HepG2 (cell line): Measurements from ENCODE around the gene C20orf96. TPM values are rescaled to one million over a fixed set of nuclear protein-coding genes. Genes with fewer than 3 reads are reported as not detected.

Experiments
- ATF7 ChIP-seq, 2 experiments: fragments of 450-650 bp in 1 of 2; sonication (generic) in 1 of 2; formaldehyde crosslinking in 1 of 2; IDR thresholded peaks; 2 replicates each; pipeline versions ENCODE4 v1.4.0 to v1.6.1; 2016 to 2020; ENCODE audit warnings: antibody characterized with exemption in 1 of 2, mild to moderate bottlenecking in 1 of 2, missing genetic modification reagents in 1 of 2
- FOXO1 ChIP-seq: sonication (generic); formaldehyde crosslinking; IDR thresholded peaks from 2 replicates; pipeline ENCODE4 v1.4.0; 2020; ENCODE audit warnings: missing genetic modification reagents
- FOXP1 ChIP-seq, 2 experiments: fragments of 450-650 bp in 1 of 2; IDR thresholded peaks; 2 replicates each; pipeline ENCODE4 v1.6.1; 2017 to 2018; ENCODE audit warnings: antibody characterized with exemption in 1 of 2
- GABPA ChIP-seq, 2 experiments: IDR thresholded peaks; 2 replicates each; pipeline ENCODE4 v1.6.1; 2011 to 2016; ENCODE audit warnings: low read depth in 2 of 2, low read length in 1 of 2, missing biosample characterization in 1 of 2, missing genetic modification characterization in 1 of 2
- GTF3A ChIP-seq: sonication (generic); formaldehyde crosslinking; conservative IDR thresholded peaks from 2 replicates; pipeline ENCODE4 v1.4.0; 2020; ENCODE audit warnings: mild to moderate bottlenecking, missing genetic modification reagents
- HNRNPL ChIP-seq: fragments of 200-400 bp; formaldehyde crosslinking; IDR thresholded peaks from 2 replicates; pipeline ENCODE4 v1.6.1; 2017; ENCODE audit warnings: mild to moderate bottlenecking, low read depth, low read length
- ISX ChIP-seq: sonication (generic); formaldehyde crosslinking; conservative IDR thresholded peaks from 2 replicates; pipeline ENCODE4 v1.5.0; 2020; ENCODE audit warnings: missing genetic modification reagents
- SALL2 ChIP-seq: sonication (generic); formaldehyde crosslinking; IDR thresholded peaks from 2 replicates; pipeline ENCODE4 v1.8.1; 2023; ENCODE audit warnings: mild to moderate bottlenecking, missing genetic modification reagents, inconsistent platforms
- SETDB1 ChIP-seq: sonication (generic); formaldehyde crosslinking; IDR thresholded peaks from 2 replicates; pipeline ENCODE4 v1.5.1; 2020; ENCODE audit warnings: missing genetic modification reagents, mild to moderate bottlenecking, borderline replicate concordance
- XBP1 ChIP-seq: sonication (generic); formaldehyde crosslinking; IDR thresholded peaks from 2 replicates; pipeline ENCODE4 v1.5.0; 2020; ENCODE audit warnings: missing genetic modification reagents
- ZBTB1 ChIP-seq: sonication (generic); formaldehyde crosslinking; IDR thresholded peaks from 2 replicates; pipeline ENCODE4 v1.4.0; 2020; ENCODE audit warnings: missing genetic modification reagents, borderline replicate concordance
- ZNF143 ChIP-seq: sonication (generic); formaldehyde crosslinking; IDR thresholded peaks from 2 replicates; pipeline ENCODE4 v1.4.0; 2020; ENCODE audit warnings: missing genetic modification reagents
- ZNF570 ChIP-seq: sonication (generic); formaldehyde crosslinking; IDR thresholded peaks from 2 replicates; pipeline ENCODE4 v1.4.0; 2020; ENCODE audit warnings: mild to moderate bottlenecking, missing genetic modification reagents, borderline replicate concordance
- ZNF619 ChIP-seq: sonication (generic); formaldehyde crosslinking; IDR thresholded peaks from 2 replicates; pipeline ENCODE4 v1.4.0; 2020; ENCODE audit warnings: mild to moderate bottlenecking, missing genetic modification reagents
- ZNF678 ChIP-seq: sonication (generic); formaldehyde crosslinking; IDR thresholded peaks from 2 replicates; pipeline ENCODE4 v1.4.0; 2020; ENCODE audit warnings: mild to moderate bottlenecking, missing genetic modification reagents
- ZNF746 ChIP-seq: sonication (generic); formaldehyde crosslinking; IDR thresholded peaks from 2 replicates; pipeline ENCODE4 v1.8.0; 2022; ENCODE audit warnings: mild to moderate bottlenecking, missing genetic modification reagents
- polyA plus RNA-seq, 8 experiments: library from polyadenylated mRNA; depleted of rRNA in 3 of 8; stranded (reverse) in 7 of 8; unstranded in 1 of 8; fragments of >200 nt; fragmentation: Illumina TruSeq in 4 of 8; extraction: Trizol in 4 of 8; gene quantifications; 2 replicates each; pipeline versions ENCODE4 v1.2.1 to v1.2.3, GENCODE V29; 2011 to 2016; ENCODE audit warnings: low read depth in 4 of 8, missing spikeins in 1 of 8, mixed read lengths in 1 of 8; ENCODE audit not compliant: insufficient read depth in 1 of 8
- total RNA-seq, 5 experiments: library from RNA; depleted of rRNA; stranded (reverse); fragments of >200 nt; fragmentation: Illumina TruSeq; extraction: Trizol; gene quantifications; 2 replicates each; pipeline ENCODE4 v1.2.3, GENCODE V29; 2016; ENCODE audit warnings: low read depth in 1 of 5
- TF ChIP-seq, protein P1 (sequence below): sonication (generic); formaldehyde crosslinking; IDR thresholded peaks from 2 replicates; pipeline ENCODE4 v1.5.1; 2020; ENCODE audit warnings: missing genetic modification reagents, mild to moderate bottlenecking, borderline replicate concordance
- TF ChIP-seq, protein P2 (sequence below): sonication (generic); formaldehyde crosslinking; IDR thresholded peaks from 2 replicates; pipeline ENCODE4 v1.4.0; 2020; ENCODE audit warnings: mild to moderate bottlenecking, missing genetic modification reagents, borderline replicate concordance
- TF ChIP-seq, protein P3 (sequence below): IDR thresholded peaks from 2 replicates; pipeline ENCODE4 v1.6.1; 2016; ENCODE audit warnings: control low read depth

C20orf96 gene
- total and polyA plus RNA-seq, 2 of the 13 experiments (the other 11 are each of a cell fraction or from before 2014, with no cell fraction given), result 3.8 to 20.6 TPM

DNA sequence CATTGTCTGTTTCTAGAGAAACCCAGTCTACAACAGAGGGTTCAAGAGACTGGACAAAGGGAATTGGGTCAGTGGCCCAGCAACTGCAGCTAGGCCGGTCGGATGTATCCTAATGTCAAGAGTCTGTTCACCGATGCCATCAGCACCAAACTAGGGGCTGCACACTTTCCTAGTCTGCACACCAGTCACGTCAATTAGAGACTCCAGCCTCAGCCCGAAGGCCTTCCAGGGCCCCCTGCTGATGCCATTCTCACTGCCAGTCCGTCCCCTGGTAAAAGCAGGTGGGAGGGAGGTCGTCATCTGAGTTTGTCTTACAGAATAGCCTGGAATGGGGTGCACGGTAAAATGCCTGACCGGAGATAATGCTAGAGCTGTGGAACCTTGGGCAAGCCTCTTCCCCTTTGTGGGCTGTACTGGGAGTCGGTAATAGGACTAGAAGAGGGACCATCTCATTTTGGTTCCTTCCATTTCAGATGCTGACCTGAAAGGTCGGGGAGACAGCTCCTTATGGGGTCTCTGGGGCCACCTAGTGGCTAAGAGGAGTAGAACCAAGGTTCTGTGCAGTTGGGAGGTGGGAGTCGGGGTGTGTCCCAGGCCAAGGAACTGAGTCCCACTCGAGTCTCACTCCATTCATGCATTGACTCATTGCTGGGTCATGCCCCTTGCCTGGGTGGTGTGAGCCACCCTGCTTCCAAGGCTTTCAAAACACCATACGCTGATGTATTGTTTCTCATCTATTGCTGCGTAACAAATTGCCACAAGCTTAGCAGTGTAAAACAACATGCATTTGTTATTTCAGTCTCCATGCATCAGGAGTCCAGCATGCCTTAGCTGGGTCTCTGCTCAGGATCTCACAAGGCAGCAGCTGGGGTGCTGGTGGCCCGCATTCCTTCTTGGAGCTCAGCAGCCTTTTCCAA lies 39.9 kb upstream of the C20orf96 start (continued):
- TF ChIP-seq, protein P1, sequence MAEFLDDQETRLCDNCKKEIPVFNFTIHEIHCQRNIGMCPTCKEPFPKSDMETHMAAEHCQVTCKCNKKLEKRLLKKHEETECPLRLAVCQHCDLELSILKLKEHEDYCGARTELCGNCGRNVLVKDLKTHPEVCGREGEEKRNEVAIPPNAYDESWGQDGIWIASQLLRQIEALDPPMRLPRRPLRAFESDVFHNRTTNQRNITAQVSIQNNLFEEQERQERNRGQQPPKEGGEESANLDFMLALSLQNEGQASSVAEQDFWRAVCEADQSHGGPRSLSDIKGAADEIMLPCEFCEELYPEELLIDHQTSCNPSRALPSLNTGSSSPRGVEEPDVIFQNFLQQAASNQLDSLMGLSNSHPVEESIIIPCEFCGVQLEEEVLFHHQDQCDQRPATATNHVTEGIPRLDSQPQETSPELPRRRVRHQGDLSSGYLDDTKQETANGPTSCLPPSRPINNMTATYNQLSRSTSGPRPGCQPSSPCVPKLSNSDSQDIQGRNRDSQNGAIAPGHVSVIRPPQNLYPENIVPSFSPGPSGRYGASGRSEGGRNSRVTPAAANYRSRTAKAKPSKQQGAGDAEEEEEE, result no peak
- no peak for TF ChIP-seq XBP1 (CRISPR knock-in tag)
- TF ChIP-seq, protein P2, sequence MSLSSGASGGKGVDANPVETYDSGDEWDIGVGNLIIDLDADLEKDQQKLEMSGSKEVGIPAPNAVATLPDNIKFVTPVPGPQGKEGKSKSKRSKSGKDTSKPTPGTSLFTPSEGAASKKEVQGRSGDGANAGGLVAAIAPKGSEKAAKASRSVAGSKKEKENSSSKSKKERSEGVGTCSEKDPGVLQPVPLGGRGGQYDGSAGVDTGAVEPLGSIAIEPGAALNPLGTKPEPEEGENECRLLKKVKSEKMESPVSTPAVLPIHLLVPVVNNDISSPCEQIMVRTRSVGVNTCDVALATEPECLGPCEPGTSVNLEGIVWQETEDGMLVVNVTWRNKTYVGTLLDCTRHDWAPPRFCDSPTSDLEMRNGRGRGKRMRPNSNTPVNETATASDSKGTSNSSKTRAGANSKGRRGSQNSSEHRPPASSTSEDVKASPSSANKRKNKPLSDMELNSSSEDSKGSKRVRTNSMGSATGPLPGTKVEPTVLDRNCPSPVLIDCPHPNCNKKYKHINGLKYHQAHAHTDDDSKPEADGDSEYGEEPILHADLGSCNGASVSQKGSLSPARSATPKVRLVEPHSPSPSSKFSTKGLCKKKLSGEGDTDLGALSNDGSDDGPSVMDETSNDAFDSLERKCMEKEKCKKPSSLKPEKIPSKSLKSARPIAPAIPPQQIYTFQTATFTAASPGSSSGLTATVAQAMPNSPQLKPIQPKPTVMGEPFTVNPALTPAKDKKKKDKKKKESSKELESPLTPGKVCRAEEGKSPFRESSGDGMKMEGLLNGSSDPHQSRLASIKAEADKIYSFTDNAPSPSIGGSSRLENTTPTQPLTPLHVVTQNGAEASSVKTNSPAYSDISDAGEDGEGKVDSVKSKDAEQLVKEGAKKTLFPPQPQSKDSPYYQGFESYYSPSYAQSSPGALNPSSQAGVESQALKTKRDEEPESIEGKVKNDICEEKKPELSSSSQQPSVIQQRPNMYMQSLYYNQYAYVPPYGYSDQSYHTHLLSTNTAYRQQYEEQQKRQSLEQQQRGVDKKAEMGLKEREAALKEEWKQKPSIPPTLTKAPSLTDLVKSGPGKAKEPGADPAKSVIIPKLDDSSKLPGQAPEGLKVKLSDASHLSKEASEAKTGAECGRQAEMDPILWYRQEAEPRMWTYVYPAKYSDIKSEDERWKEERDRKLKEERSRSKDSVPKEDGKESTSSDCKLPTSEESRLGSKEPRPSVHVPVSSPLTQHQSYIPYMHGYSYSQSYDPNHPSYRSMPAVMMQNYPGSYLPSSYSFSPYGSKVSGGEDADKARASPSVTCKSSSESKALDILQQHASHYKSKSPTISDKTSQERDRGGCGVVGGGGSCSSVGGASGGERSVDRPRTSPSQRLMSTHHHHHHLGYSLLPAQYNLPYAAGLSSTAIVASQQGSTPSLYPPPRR (CRISPR knock-in tag), result peak; percentile 55
- no peak for TF ChIP-seq ZNF746 (CRISPR knock-in tag)
- no peak for TF ChIP-seq ATF7 (IDR thresholded peaks at IDR 0.05)
- TF ChIP-seq ATF7 (CRISPR knock-in tag; IDR thresholded peaks at IDR 0.05), result peak; percentile 71; the same call in 1 of the 2 replicates
- TF ChIP-seq GTF3A (CRISPR knock-in tag), result 0 out of 2 replicates have a peak, but pooled peaks have one; percentile 63
- TF ChIP-seq SALL2 (CRISPR knock-in tag), result peak; percentile 51
- TF ChIP-seq ZNF678, result no peak
- no peak for TF ChIP-seq ZBTB1
- 0 out of 2 replicates have a peak, but pooled peaks have one; percentile 73 for TF ChIP-seq ZNF570 (CRISPR knock-in tag)
- TF ChIP-seq ISX (CRISPR knock-in tag), result no peak
- TF ChIP-seq FOXP1 (IDR thresholded peaks at IDR 0.05), result no peak
- no peak for TF ChIP-seq FOXP1 (CRISPR knock-in tag; IDR thresholded peaks at IDR 0.05)
- no peak for TF ChIP-seq FOXO1 (CRISPR knock-in tag)
- TF ChIP-seq, protein P3, sequence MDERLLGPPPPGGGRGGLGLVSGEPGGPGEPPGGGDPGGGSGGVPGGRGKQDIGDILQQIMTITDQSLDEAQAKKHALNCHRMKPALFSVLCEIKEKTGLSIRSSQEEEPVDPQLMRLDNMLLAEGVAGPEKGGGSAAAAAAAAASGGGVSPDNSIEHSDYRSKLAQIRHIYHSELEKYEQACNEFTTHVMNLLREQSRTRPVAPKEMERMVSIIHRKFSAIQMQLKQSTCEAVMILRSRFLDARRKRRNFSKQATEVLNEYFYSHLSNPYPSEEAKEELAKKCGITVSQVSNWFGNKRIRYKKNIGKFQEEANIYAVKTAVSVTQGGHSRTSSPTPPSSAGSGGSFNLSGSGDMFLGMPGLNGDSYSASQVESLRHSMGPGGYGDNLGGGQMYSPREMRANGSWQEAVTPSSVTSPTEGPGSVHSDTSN, result no peak
- no peak; the same call in 1 of the 2 replicates for TF ChIP-seq ZNF143 (CRISPR knock-in tag)
- no peak for TF ChIP-seq SETDB1 (CRISPR knock-in tag)
- TF ChIP-seq HNRNPL, result no peak
- 0 out of 2 replicates have a peak, but pooled peaks have one; percentile 17 for TF ChIP-seq ZNF619
- TF ChIP-seq GABPA (IDR thresholded peaks at IDR 0.05; ENCODE audit: low read depth, low read length), result no peak
- TF ChIP-seq GABPA (CRISPR knock-in tag; IDR thresholded peaks at IDR 0.05; ENCODE audit: low read depth), result no peak
